ENCODE data around the gene ZBTB11. TPM values are rescaled to one million over a fixed set of nuclear protein-coding genes. Genes with fewer than 3 reads are reported as not detected.

The ZBTB11 gene
- total and polyA plus RNA-seq, 2 of the 13 experiments (the other 11 are each of a cell fraction or from before 2014, with no cell fraction given): 5.9 to 18.1 TPM

DNA sequence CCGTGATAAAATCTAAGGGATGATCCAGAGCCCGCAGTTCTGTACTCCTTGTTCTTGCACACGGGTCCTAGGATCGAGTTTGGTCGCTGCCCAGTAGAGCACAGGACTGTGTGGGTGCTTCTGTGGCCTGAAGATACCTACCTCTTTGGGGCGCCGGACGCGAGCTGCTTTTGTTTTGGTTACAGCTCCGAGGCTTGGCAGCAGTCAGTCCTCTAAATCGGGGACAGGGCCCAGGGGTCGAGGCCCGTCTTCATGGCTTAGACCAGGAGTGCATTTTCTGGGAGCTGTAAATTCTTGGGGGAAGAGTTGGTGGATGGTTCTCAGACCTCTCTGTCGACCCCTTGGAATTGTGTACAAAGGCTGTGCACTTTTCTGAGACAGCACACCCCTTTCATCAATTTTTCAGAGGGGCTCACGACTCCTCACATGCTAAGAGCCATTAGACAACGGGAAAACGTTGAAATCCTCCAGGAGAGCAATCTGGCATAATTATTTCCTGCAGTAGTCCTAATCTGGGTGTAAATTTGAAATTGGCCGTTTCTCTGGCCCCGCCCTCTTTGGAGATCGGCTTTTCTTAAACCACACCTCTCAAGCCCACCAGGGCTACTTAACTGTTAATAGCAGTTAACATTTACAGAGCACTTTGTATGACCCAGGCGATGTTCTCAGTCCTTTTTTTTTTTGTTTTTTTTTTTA lies 48.4 kb upstream of the ZBTB11 start (continued):
- TF ChIP-seq, protein P1, sequence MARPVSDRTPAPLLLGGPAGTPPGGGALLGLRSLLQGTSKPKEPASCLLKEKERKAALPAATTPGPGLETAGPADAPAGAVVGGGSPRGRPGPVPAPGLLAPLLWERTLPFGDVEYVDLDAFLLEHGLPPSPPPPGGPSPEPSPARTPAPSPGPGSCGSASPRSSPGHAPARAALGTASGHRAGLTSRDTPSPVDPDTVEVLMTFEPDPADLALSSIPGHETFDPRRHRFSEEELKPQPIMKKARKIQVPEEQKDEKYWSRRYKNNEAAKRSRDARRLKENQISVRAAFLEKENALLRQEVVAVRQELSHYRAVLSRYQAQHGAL (CRISPR knock-in tag; IDR thresholded peaks at IDR 0.05; ENCODE audit: not compliant biosample characterization): peak; percentile 45
- TF ChIP-seq ZSCAN31 (CRISPR knock-in tag; IDR thresholded peaks at IDR 0.05; ENCODE audit: low read depth) (0 out of 2 replicates have a peak, but pooled peaks have one; percentile 44), GATA4 (IDR thresholded peaks at IDR 0.05; ENCODE audit: borderline replicate concordance, low read depth) (0 out of 2 replicates have a peak, but pooled peaks have one; percentile 0), ZFP37 (CRISPR knock-in tag; IDR thresholded peaks at IDR 0.05; ENCODE audit: borderline replicate concordance) (0 out of 2 replicates have a peak, but pooled peaks have one; percentile 23), ZNF724P (CRISPR knock-in tag; IDR thresholded peaks at IDR 0.05; ENCODE audit: borderline replicate concordance) (no peak), NR2F2 (IDR thresholded peaks at IDR 0.05; ENCODE audit: borderline replicate concordance, low read depth) (no peak), ZNF639 (CRISPR knock-in tag; conservative IDR thresholded peaks at IDR 0.05) (no peak), NFKB2 (CRISPR knock-in tag; IDR thresholded peaks at IDR 0.05; ENCODE audit: borderline replicate concordance) (no peak), ZZZ3 (CRISPR knock-in tag; IDR thresholded peaks at IDR 0.05; ENCODE audit: borderline replicate concordance) (no peak), ZFX (CRISPR knock-in tag; IDR thresholded peaks at IDR 0.05; ENCODE audit: low read depth) (peak; percentile 51; the same call in 1 of the 2 replicates), HES4 (CRISPR knock-in tag; IDR thresholded peaks at IDR 0.05; ENCODE audit: borderline replicate concordance) (0 out of 2 replicates have a peak, but pooled peaks have one; percentile 23)
- TF ChIP-seq, protein P2, sequence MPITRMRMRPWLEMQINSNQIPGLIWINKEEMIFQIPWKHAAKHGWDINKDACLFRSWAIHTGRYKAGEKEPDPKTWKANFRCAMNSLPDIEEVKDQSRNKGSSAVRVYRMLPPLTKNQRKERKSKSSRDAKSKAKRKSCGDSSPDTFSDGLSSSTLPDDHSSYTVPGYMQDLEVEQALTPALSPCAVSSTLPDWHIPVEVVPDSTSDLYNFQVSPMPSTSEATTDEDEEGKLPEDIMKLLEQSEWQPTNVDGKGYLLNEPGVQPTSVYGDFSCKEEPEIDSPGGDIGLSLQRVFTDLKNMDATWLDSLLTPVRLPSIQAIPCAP (CRISPR knock-in tag; IDR thresholded peaks at IDR 0.05; ENCODE audit: low read depth): 0 out of 2 replicates have a peak, but pooled peaks have one; percentile 37
- TF ChIP-seq, protein P3, sequence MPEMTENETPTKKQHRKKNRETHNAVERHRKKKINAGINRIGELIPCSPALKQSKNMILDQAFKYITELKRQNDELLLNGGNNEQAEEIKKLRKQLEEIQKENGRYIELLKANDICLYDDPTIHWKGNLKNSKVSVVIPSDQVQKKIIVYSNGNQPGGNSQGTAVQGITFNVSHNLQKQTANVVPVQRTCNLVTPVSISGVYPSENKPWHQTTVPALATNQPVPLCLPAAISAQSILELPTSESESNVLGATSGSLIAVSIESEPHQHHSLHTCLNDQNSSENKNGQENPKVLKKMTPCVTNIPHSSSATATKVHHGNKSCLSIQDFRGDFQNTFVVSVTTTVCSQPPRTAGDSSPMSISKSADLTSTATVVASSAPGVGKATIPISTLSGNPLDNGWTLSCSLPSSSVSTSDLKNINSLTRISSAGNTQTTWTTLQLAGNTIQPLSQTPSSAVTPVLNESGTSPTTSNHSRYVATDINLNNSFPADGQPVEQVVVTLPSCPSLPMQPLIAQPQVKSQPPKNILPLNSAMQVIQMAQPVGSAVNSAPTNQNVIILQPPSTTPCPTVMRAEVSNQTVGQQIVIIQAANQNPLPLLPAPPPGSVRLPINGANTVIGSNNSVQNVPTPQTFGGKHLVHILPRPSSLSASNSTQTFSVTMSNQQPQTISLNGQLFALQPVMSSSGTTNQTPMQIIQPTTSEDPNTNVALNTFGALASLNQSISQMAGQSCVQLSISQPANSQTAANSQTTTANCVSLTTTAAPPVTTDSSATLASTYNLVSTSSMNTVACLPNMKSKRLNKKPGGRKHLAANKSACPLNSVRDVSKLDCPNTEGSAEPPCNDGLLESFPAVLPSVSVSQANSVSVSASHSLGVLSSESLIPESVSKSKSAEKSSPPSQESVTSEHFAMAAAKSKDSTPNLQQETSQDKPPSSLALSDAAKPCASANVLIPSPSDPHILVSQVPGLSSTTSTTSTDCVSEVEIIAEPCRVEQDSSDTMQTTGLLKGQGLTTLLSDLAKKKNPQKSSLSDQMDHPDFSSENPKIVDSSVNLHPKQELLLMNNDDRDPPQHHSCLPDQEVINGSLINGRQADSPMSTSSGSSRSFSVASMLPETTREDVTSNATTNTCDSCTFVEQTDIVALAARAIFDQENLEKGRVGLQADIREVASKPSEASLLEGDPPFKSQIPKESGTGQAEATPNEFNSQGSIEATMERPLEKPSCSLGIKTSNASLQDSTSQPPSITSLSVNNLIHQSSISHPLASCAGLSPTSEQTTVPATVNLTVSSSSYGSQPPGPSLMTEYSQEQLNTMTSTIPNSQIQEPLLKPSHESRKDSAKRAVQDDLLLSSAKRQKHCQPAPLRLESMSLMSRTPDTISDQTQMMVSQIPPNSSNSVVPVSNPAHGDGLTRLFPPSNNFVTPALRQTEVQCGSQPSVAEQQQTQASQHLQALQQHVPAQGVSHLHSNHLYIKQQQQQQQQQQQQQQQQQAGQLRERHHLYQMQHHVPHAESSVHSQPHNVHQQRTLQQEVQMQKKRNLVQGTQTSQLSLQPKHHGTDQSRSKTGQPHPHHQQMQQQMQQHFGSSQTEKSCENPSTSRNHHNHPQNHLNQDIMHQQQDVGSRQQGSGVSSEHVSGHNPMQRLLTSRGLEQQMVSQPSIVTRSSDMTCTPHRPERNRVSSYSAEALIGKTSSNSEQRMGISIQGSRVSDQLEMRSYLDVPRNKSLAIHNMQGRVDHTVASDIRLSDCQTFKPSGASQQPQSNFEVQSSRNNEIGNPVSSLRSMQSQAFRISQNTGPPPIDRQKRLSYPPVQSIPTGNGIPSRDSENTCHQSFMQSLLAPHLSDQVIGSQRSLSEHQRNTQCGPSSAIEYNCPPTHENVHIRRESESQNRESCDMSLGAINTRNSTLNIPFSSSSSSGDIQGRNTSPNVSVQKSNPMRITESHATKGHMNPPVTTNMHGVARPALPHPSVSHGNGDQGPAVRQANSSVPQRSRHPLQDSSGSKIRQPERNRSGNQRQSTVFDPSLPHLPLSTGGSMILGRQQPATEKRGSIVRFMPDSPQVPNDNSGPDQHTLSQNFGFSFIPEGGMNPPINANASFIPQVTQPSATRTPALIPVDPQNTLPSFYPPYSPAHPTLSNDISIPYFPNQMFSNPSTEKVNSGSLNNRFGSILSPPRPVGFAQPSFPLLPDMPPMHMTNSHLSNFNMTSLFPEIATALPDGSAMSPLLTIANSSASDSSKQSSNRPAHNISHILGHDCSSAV (CRISPR knock-in tag; IDR thresholded peaks at IDR 0.05; ENCODE audit: borderline replicate concordance): 0 out of 2 replicates have a peak, but pooled peaks have one; percentile 67

Measured in HepG2 (cell line).